Measurements from ENCODE around the gene DIP2B. TPM values are rescaled to one million over a fixed set of nuclear protein-coding genes. Genes with fewer than 3 reads are reported as not detected.

The DIP2B gene
- total and polyA plus RNA-seq, 2 donors (not counting 1 experiment from before 2014, with no cell fraction given): 12.6 to 21.0 TPM

GRCh38 chr12:50613463-50613862, 108.7 kb downstream of the DIP2B start:
- TF ChIP-seq CTCF (conservative IDR thresholded peaks at IDR 0.05 in 1 of 2, IDR thresholded peaks at IDR 0.05 in 1 of 2; ENCODE audit: low read depth in 1 of 2, low read length in 2 of 2) (no peak), EZH2 (IDR thresholded peaks at IDR 0.05; ENCODE audit: low read length, missing control alignments) (no peak)
- no peaks in the 10 kb centered on the region for H4K20me1 ChIP-seq (ENCODE audit: control insufficient read depth, extremely low read depth, insufficient read depth, low read length)
- DNase-seq (ENCODE audit: low read depth in 2 of 2): no peak
- no peak overlapping the region for H2AFZ ChIP-seq (ENCODE audit: low read length)
- no peak overlapping the region for H3K9ac ChIP-seq (ENCODE audit: insufficient read depth, low read length)
- H3K4me2 ChIP-seq (ENCODE audit: extremely low read depth, insufficient read depth, low read length): no peak overlapping the region
- no peaks in the 10 kb centered on the region for H3K9me3 ChIP-seq (ENCODE audit: control insufficient read depth, insufficient read depth, low read depth, low read length)
- H3K79me2 ChIP-seq (ENCODE audit: control insufficient read depth, insufficient read depth, low read length): no peaks in the 10 kb centered on the region
- H3K36me3 ChIP-seq (ENCODE audit: control insufficient read depth, insufficient read depth, low read length): no peaks in the 10 kb centered on the region
- no peaks in the 10 kb centered on the region for H3K27me3 ChIP-seq (ENCODE audit: control insufficient read depth, insufficient read depth, low read length)
- no peak overlapping the region for H3K27ac ChIP-seq (ENCODE audit: insufficient read depth, low read length)
- H3K4me3 ChIP-seq (replicated peaks in 1 of 4; ENCODE audit: control extremely low read depth in 1 of 4, insufficient read depth in 1 of 4, low read depth in 3 of 4, low read length in 4 of 4): no peak overlapping the region
- peaks cover 2% of the 10 kb centered on the region for H3K4me1 ChIP-seq (ENCODE audit: control insufficient read depth, extremely low read depth, insufficient read depth, low read length)

GRCh38 chr12:50614167-50614759, 109.5 kb downstream of the DIP2B start:
- Histone ChIP-seq H4K20me1 (ENCODE audit: control insufficient read depth, extremely low read depth, insufficient read depth, low read length) (no peaks in the 10 kb centered on the region), H3K9ac (ENCODE audit: insufficient read depth, low read length) (no peak overlapping the region), H3K4me1 (ENCODE audit: control insufficient read depth, extremely low read depth, insufficient read depth, low read length) (peaks cover 2% of the 10 kb centered on the region), H3K27me3 (ENCODE audit: control insufficient read depth, insufficient read depth, low read length) (no peaks in the 10 kb centered on the region), H2AFZ (ENCODE audit: low read length) (no peak overlapping the region), H3K4me3 (replicated peaks in 1 of 4; ENCODE audit: control extremely low read depth in 1 of 4, insufficient read depth in 1 of 4, low read depth in 3 of 4, low read length in 4 of 4) (no peak overlapping the region), H3K27ac (ENCODE audit: insufficient read depth, low read length) (no peak overlapping the region), H3K36me3 (ENCODE audit: control insufficient read depth, insufficient read depth, low read length) (no peaks in the 10 kb centered on the region), H3K4me2 (ENCODE audit: extremely low read depth, insufficient read depth, low read length) (no peak overlapping the region), H3K79me2 (ENCODE audit: control insufficient read depth, insufficient read depth, low read length) (no peaks in the 10 kb centered on the region), H3K9me3 (ENCODE audit: control insufficient read depth, insufficient read depth, low read depth, low read length) (no peaks in the 10 kb centered on the region)
- peak in 1 of 2 donors; percentile 93 for DNase-seq (ENCODE audit: low read depth in 2 of 2)
- TF ChIP-seq EZH2 (IDR thresholded peaks at IDR 0.05; ENCODE audit: low read length, missing control alignments): no peak

- H3K4me1 ChIP-seq (ENCODE audit: control insufficient read depth, extremely low read depth, insufficient read depth, low read length): peaks cover 6% of the 10 kb centered on the region
- no peak for DNase-seq (ENCODE audit: low read depth in 2 of 2)
- no peaks in the 10 kb centered on the region for H3K79me2 ChIP-seq (ENCODE audit: control insufficient read depth, insufficient read depth, low read length)
- no peak overlapping the region for H2AFZ ChIP-seq (ENCODE audit: low read length)
- no peak overlapping the region for H3K4me3 ChIP-seq (replicated peaks in 1 of 4; ENCODE audit: control extremely low read depth in 1 of 4, insufficient read depth in 1 of 4, low read depth in 3 of 4, low read length in 4 of 4)
- H3K9me3 ChIP-seq (ENCODE audit: control insufficient read depth, insufficient read depth, low read depth, low read length): no peaks in the 10 kb centered on the region
- no peak overlapping the region for H3K4me2 ChIP-seq (ENCODE audit: extremely low read depth, insufficient read depth, low read length)
- no peak overlapping the region for H3K9ac ChIP-seq (ENCODE audit: insufficient read depth, low read length)
- no peaks in the 10 kb centered on the region for H3K36me3 ChIP-seq (ENCODE audit: control insufficient read depth, insufficient read depth, low read length)
- TF ChIP-seq EZH2 (IDR thresholded peaks at IDR 0.05; ENCODE audit: low read length, missing control alignments): no peak
- TF ChIP-seq CTCF (conservative IDR thresholded peaks at IDR 0.05 in 1 of 2, IDR thresholded peaks at IDR 0.05 in 1 of 2; ENCODE audit: low read depth in 1 of 2, low read length in 2 of 2): no peak
- no peaks in the 10 kb centered on the region for H3K27me3 ChIP-seq (ENCODE audit: control insufficient read depth, insufficient read depth, low read length)
- no peak overlapping the region for H3K27ac ChIP-seq (ENCODE audit: insufficient read depth, low read length)
- H4K20me1 ChIP-seq (ENCODE audit: control insufficient read depth, extremely low read depth, insufficient read depth, low read length): no peaks in the 10 kb centered on the region
Observed at GRCh38 chr12:50615145-50615906, 110.5 kb downstream of the DIP2B start.
